IMR-90 (cell line): Measurements from ENCODE around the gene FFAR2. TPM values are rescaled to one million over a fixed set of nuclear protein-coding genes. Genes with fewer than 3 reads are reported as not detected.

Experiments
- ATAC-seq: fragments of 200-7000 bp; cut with Tn5 transposase; 2 replicates; pipeline ENCODE4 v1.9.1; 2020; ENCODE audit warnings: low read depth, mild to moderate bottlenecking, moderate library complexity
- BruUV-seq: library from RNA; stranded (reverse); fragments of 400-500 nt; replicated peaks from 2 replicates; lab custom pipeline; 2021; lab: Mats Ljungman, UMichigan
- CTCF ChIA-PET: fragments of 300-600 bp; formaldehyde crosslinking; extraction: SDS; loops from one replicate; lab custom pipeline; 2021; ENCODE audit warnings: antibody characterized with exemption; lab: Yijun Ruan, JAX
- POLR2A ChIA-PET: fragments of 300-600 bp; sonication (Branson Sonifier 250); formaldehyde crosslinking; loops from one replicate; lab custom pipeline; 2022; ENCODE audit warnings: antibody characterized with exemption; ENCODE audit not compliant: unreplicated experiment; lab: Charles Lee
- DNase-seq: peaks from one replicate; pipeline ENCODE4 v3.0.0; 2013
- H2AFZ ChIP-seq: replicated peaks from 2 replicates; pipeline ENCODE3; 2013; ENCODE audit warnings: low read length, mild to moderate bottlenecking; ENCODE audit not compliant: poor library complexity
- H2AK5ac ChIP-seq: 2 replicates; pipeline ENCODE4 v1.6.1; 2013; ENCODE audit warnings: low read depth, low read length, inconsistent platforms
- H2AK9ac ChIP-seq: replicated peaks from 2 replicates; pipeline ENCODE3; 2013; ENCODE audit warnings: mild to moderate bottlenecking, low read depth, low read length, moderate library complexity; ENCODE audit not compliant: poor library complexity
- H2BK120ac ChIP-seq: 2 replicates; pipeline ENCODE4 v1.6.1; 2013; ENCODE audit warnings: low read depth, low read length, inconsistent platforms
- H2BK15ac ChIP-seq: 3 replicates; pipeline ENCODE4 v1.6.1; 2013; ENCODE audit warnings: low read depth, low read length, inconsistent platforms
- H2BK20ac ChIP-seq: 2 replicates; pipeline ENCODE4 v1.6.1; 2013; ENCODE audit warnings: low read depth, mild to moderate bottlenecking, inconsistent platforms, low read length, moderate library complexity
- H2BK5ac ChIP-seq: 2 replicates; pipeline ENCODE4 v1.6.1; 2013; ENCODE audit warnings: mild to moderate bottlenecking, low read depth, low read length, inconsistent platforms; ENCODE audit not compliant: poor library complexity, severe bottlenecking
- H3K14ac ChIP-seq: replicated peaks from 2 replicates; pipeline ENCODE4 v1.6.1; 2013; ENCODE audit warnings: low read depth, low read length, inconsistent platforms
- H3K18ac ChIP-seq: 2 replicates; pipeline ENCODE4 v1.6.1; 2013; ENCODE audit warnings: low read depth, low read length, control low read depth
- H3K23ac ChIP-seq: 2 replicates; pipeline ENCODE4 v1.6.1; 2013; ENCODE audit warnings: low read depth, low read length, inconsistent platforms
- H3K27ac ChIP-seq: 2 replicates; pipeline ENCODE4 v1.5.1; 2013; ENCODE audit warnings: mild to moderate bottlenecking, control low read depth, low read length; ENCODE audit not compliant: insufficient read depth
- H3K27me3 ChIP-seq: 2 replicates; pipeline ENCODE4 v1.6.1; 2013; ENCODE audit warnings: low read length; ENCODE audit not compliant: control insufficient read depth, insufficient read depth
- H3K36me3 ChIP-seq: 2 replicates; pipeline ENCODE4 v1.6.1; 2013; ENCODE audit warnings: low read length, mixed read lengths; ENCODE audit not compliant: control insufficient read depth, insufficient read depth
- H3K4ac ChIP-seq: 2 replicates; pipeline ENCODE4 v1.6.1; 2013; ENCODE audit warnings: low read depth, low read length, inconsistent platforms
- H3K4me1 ChIP-seq: 2 replicates; pipeline ENCODE4 v1.6.1; 2013; ENCODE audit warnings: low read length, mixed read lengths; ENCODE audit not compliant: control insufficient read depth, insufficient read depth
- H3K4me2 ChIP-seq: 2 replicates; pipeline ENCODE4 v1.6.1; 2013; ENCODE audit warnings: low read depth, mild to moderate bottlenecking, control low read depth, low read length, moderate library complexity
- H3K4me3 ChIP-seq: 2 replicates; pipeline ENCODE4 v1.5.1; 2013; ENCODE audit warnings: low read depth, mild to moderate bottlenecking, control low read depth, low read length, moderate library complexity; ENCODE audit not compliant: insufficient read depth
- H3K56ac ChIP-seq: 2 replicates; pipeline ENCODE4 v1.6.1; 2013; ENCODE audit warnings: low read length, inconsistent platforms; ENCODE audit not compliant: insufficient read depth; ENCODE audit errors: extremely low read depth
- H3K79me1 ChIP-seq, 2 experiments: 2 replicates each; pipeline ENCODE4 v1.6.1; 2013; ENCODE audit warnings: low read length in 2 of 2, inconsistent platforms in 1 of 2, low read depth in 1 of 2
- H3K9ac ChIP-seq: 2 replicates; pipeline ENCODE4 v1.6.1; 2013; ENCODE audit warnings: low read depth, low read length, control low read depth
- H3K9me1 ChIP-seq: 2 replicates; pipeline ENCODE4 v1.6.1; 2013; ENCODE audit warnings: low read length, inconsistent platforms; ENCODE audit not compliant: insufficient read depth
- H3K9me3 ChIP-seq: 2 replicates; pipeline ENCODE4 v1.6.1; 2013; ENCODE audit warnings: low read length; ENCODE audit not compliant: control insufficient read depth, insufficient read depth
- H4K20me1 ChIP-seq: 2 replicates; pipeline ENCODE4 v1.6.1; 2013; ENCODE audit warnings: low read length, inconsistent platforms; ENCODE audit not compliant: insufficient read depth
- H4K5ac ChIP-seq: 2 replicates; pipeline ENCODE4 v1.6.1; 2013; ENCODE audit warnings: mild to moderate bottlenecking, low read depth, low read length, control low read depth
- H4K8ac ChIP-seq, 2 experiments: 2 replicates each; pipeline ENCODE4 v1.6.1; 2013; ENCODE audit warnings: low read depth in 2 of 2, low read length in 2 of 2, control low read depth in 1 of 2, inconsistent platforms in 1 of 2
- H4K91ac ChIP-seq: 2 replicates; pipeline ENCODE4 v1.6.1; 2013; ENCODE audit warnings: low read depth, low read length, inconsistent platforms; ENCODE audit not compliant: insufficient read depth
- BHLHE40 ChIP-seq: fragments of 150-350 bp; IDR thresholded peaks from 2 replicates; pipeline ENCODE4 v1.6.1; 2016; ENCODE audit warnings: mild to moderate bottlenecking, low read depth, low read length
- CEBPB ChIP-seq: IDR thresholded peaks from 2 replicates; pipeline ENCODE4 v1.6.1; 2012; ENCODE audit warnings: low read depth, low read length, improper control_type of control experiment
- CHD1 ChIP-seq: IDR thresholded peaks from 2 replicates; pipeline ENCODE4 v1.6.1; 2012; ENCODE audit warnings: low read depth, low read length, improper control_type of control experiment
- CTCF ChIP-seq: conservative IDR thresholded peaks from 2 replicates; pipeline ENCODE4 v1.5.1; 2012; ENCODE audit warnings: mild to moderate bottlenecking, low read depth, low read length, improper control_type of control experiment
- MAFK ChIP-seq: IDR thresholded peaks from 2 replicates; pipeline ENCODE4 v1.6.1; 2012; ENCODE audit warnings: low read depth, low read length, improper control_type of control experiment
- MAZ ChIP-seq: IDR thresholded peaks from 2 replicates; pipeline ENCODE4 v1.6.1; 2012; ENCODE audit warnings: low read depth, mild to moderate bottlenecking, low read length, improper control_type of control experiment, moderate library complexity, borderline replicate concordance
- MXI1 ChIP-seq: IDR thresholded peaks from 2 replicates; pipeline ENCODE4 v1.6.1; 2012; ENCODE audit warnings: low read depth, mild to moderate bottlenecking, low read length, moderate library complexity, borderline replicate concordance
- NFE2L2 ChIP-seq: fragments of 150-350 bp; IDR thresholded peaks from 2 replicates; pipeline ENCODE4 v1.6.1; 2016; ENCODE audit warnings: low read depth, mild to moderate bottlenecking, low read length
- POLR2A ChIP-seq: IDR thresholded peaks from 2 replicates; pipeline ENCODE4 v1.6.1; 2012; ENCODE audit warnings: mild to moderate bottlenecking, low read depth, low read length
- RAD21 ChIP-seq: IDR thresholded peaks from 2 replicates; pipeline ENCODE4 v1.6.1; 2012; ENCODE audit warnings: low read length, improper control_type of control experiment
- RCOR1 ChIP-seq: IDR thresholded peaks from 2 replicates; pipeline ENCODE4 v1.6.1; 2012; ENCODE audit warnings: mild to moderate bottlenecking, low read length, improper control_type of control experiment; ENCODE audit not compliant: insufficient replicate concordance
- RFX5 ChIP-seq: IDR thresholded peaks from 2 replicates; pipeline ENCODE4 v1.8.0; 2012; ENCODE audit warnings: low read depth, mild to moderate bottlenecking, low read length, moderate library complexity
- SMC3 ChIP-seq: fragments of 150-350 bp; IDR thresholded peaks from 2 replicates; pipeline ENCODE4 v1.6.1; 2016; ENCODE audit warnings: low read depth, mild to moderate bottlenecking, antibody characterized with exemption, low read length, moderate library complexity
- USF2 ChIP-seq: fragments of 150-350 bp; IDR thresholded peaks from 2 replicates; pipeline ENCODE4 v1.6.1; 2017; ENCODE audit warnings: mild to moderate bottlenecking, antibody characterized with exemption, low read length, low read depth
- WGBS, 2 experiments: methylation state at CpG; one replicate each; pipeline versions ENCODE4 v1.1.5 to v1.1.7; 2013; ENCODE audit warnings: missing lambda C conversion rate in 2 of 2; ENCODE audit not compliant: insufficient read length in 1 of 2; ENCODE audit errors: extremely low coverage in 2 of 2; 5-methylcytosine and 5-hydroxymethylcytosine counted together
- dilution Hi-C: fragments of 300-500 bp; cut with HindIII; formaldehyde crosslinking; loops from one replicate; pipeline ENCODE4 v1.14.3; 2018; ENCODE audit warnings: low sequenced_read_pairs; ENCODE audit not compliant: unreplicated experiment
- in situ Hi-C: fragments of 300-500 bp; cut with MboI; formaldehyde crosslinking; loops from 3 replicates; pipeline ENCODE4 v1.14.3; 2019; ENCODE audit warnings: low sequenced_read_pairs, inconsistent platforms, mixed read lengths
- intact Hi-C: fragments of 100-400 bp; cut with micrococcal nuclease; formaldehyde crosslinking; loops from 2 replicates; pipeline ENCODE4 v1.10.0; 2022
- polyA plus RNA-seq, 3 experiments: library from polyadenylated mRNA; depleted of rRNA; stranded (reverse); fragments of >200 nt; gene quantifications; 2 replicates each; pipeline ENCODE4 v1.2.3, GENCODE V29; 2012; ENCODE audit warnings: low replicate concordance in 1 of 3
- total RNA-seq: library from RNA; depleted of rRNA; stranded (reverse); fragments of >200 nt; gene quantifications from 2 replicates; pipeline ENCODE4 v1.2.3, GENCODE V29; 2012
- TF ChIP-seq, protein P1 (sequence below): fragments of 150-350 bp; IDR thresholded peaks from 2 replicates; pipeline ENCODE4 v1.6.1; 2016; ENCODE audit warnings: low read depth, mild to moderate bottlenecking, low read length, moderate library complexity, borderline replicate concordance

FFAR2 gene
- total and polyA plus RNA-seq, 2 of the 4 experiments (the other 2 are of a cell fraction), result not detected

- Histone ChIP-seq H3K9ac (no peak overlapping the region), H3K9me1 (no peaks in the 10 kb centered on the region), H3K4ac (no peak overlapping the region), H2AK9ac (no peak overlapping the region), H2BK120ac (no peak overlapping the region), H2BK20ac (no peak overlapping the region), H3K56ac (no peak overlapping the region), H2AK5ac (no peak overlapping the region), H2AFZ (no peak overlapping the region), H3K4me3 (no peak overlapping the region), H3K27me3 (peaks cover 2% of the 10 kb centered on the region; the same call in 1 of the 2 replicates), H3K36me3 (no peaks in the 10 kb centered on the region), H3K79me1 (no peaks in the 10 kb centered on the region), H3K14ac (no peak overlapping the region), H4K5ac (no peak overlapping the region), H3K18ac (no peak overlapping the region), H3K9me3 (no peaks in the 10 kb centered on the region), H3K4me1 (no peaks in the 10 kb centered on the region), H4K8ac (no peak overlapping the region), H4K91ac (no peak overlapping the region), H2BK15ac (no peak overlapping the region), H3K4me2 (no peak overlapping the region), H3K27ac (no peak overlapping the region), H2BK5ac (no peak overlapping the region), H4K20me1 (no peaks in the 10 kb centered on the region), H3K23ac (no peak overlapping the region)
- POLR2A ChIA-PET, result no interaction called here
- dilution Hi-C loops (no loop called here), in situ Hi-C loops (no loop called here), intact Hi-C loops (no loop called here)
- WGBS, 2 experiments, result 90% methylated on average over 2 of the region's 11 CpGs; no CpG with 5 or more reads in 1 of the 2 experiments
- ATAC-seq, result peak; percentile 91
- DNase-seq, result peak; percentile 92
- no TSS peak for BruUV-seq
- CTCF ChIA-PET, result no interaction called here
- TF ChIP-seq CEBPB (peak; percentile 61; the same call in 1 of the 2 replicates), CHD1 (no peak), MAFK (no peak), RFX5 (no peak), POLR2A (no peak), RCOR1 (no peak), RAD21 (no peak), NFE2L2 (no peak), BHLHE40 (peak; percentile 89), USF2 (no peak), MXI1 (peak; percentile 76), SMC3 (no peak), MAZ (peak; percentile 60; the same call in 1 of the 2 replicates), CTCF (no peak)
- TF ChIP-seq, protein P1, sequence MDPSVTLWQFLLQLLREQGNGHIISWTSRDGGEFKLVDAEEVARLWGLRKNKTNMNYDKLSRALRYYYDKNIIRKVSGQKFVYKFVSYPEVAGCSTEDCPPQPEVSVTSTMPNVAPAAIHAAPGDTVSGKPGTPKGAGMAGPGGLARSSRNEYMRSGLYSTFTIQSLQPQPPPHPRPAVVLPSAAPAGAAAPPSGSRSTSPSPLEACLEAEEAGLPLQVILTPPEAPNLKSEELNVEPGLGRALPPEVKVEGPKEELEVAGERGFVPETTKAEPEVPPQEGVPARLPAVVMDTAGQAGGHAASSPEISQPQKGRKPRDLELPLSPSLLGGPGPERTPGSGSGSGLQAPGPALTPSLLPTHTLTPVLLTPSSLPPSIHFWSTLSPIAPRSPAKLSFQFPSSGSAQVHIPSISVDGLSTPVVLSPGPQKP, result no peak
These were observed 43.0 kb upstream of the FFAR2 start for GRCh38 chr19:35404879-35405622.
